ENCODE data around the gene LARP6.

LARP6 gene

DNA sequence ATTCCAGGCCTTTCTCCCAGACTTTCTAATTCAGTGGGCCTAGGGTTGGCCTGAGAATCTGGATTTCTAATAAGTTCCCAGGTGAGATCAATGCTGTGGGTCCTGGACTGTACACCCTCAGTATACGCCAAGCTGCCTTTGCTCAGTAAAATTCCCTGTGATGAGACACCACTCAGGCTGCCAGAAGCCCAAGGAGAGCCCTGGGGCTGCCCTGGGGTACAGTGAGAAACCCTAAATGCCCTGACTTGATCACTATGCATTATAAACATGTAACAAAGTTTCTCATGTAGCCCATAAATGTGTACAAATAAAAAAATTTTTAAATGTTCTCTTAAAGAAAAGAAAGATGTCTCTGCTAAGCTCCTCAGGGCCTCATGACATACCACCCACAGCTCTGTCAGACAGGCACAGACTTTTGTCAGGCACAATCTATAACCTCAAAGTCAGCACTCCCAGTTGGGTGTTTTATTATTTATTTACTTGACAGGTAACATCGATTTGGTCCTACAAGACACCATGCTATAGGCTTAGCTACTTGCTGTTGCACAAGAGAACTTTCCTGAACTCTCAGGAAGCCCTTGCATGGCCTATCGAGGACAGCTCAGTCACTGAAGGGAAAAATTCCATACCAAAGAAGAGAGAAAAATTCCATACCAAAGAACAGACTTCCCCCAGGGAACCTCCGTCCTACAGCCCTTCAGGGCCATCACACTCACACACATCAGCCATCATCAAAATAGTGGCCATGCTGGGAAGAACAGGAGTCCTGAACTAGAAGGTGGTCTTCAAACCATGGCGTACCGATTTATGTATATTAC, 22.7 kb downstream of the LARP6 start:
- Mint-ChIP-seq H3K36me3 (ENCODE audit: low read depth) (peaks cover 55% of the 10 kb centered on the region), H3K9me3 (no peaks in the 10 kb centered on the region), H3K4me1 (peaks cover 32% of the 10 kb centered on the region), H3K27ac (peak overlapping the region; percentile 49 to 67 (median 49)), H3K4me3 (no peak overlapping the region), H3K27me3 (ENCODE audit: low read depth) (no peaks in the 10 kb centered on the region)
- TF ChIP-seq, protein P1, sequence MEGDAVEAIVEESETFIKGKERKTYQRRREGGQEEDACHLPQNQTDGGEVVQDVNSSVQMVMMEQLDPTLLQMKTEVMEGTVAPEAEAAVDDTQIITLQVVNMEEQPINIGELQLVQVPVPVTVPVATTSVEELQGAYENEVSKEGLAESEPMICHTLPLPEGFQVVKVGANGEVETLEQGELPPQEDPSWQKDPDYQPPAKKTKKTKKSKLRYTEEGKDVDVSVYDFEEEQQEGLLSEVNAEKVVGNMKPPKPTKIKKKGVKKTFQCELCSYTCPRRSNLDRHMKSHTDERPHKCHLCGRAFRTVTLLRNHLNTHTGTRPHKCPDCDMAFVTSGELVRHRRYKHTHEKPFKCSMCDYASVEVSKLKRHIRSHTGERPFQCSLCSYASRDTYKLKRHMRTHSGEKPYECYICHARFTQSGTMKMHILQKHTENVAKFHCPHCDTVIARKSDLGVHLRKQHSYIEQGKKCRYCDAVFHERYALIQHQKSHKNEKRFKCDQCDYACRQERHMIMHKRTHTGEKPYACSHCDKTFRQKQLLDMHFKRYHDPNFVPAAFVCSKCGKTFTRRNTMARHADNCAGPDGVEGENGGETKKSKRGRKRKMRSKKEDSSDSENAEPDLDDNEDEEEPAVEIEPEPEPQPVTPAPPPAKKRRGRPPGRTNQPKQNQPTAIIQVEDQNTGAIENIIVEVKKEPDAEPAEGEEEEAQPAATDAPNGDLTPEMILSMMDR (IDR thresholded peaks at IDR 0.05; ENCODE audit: unreplicated experiment in 3 of 3) = no peak

DNA sequence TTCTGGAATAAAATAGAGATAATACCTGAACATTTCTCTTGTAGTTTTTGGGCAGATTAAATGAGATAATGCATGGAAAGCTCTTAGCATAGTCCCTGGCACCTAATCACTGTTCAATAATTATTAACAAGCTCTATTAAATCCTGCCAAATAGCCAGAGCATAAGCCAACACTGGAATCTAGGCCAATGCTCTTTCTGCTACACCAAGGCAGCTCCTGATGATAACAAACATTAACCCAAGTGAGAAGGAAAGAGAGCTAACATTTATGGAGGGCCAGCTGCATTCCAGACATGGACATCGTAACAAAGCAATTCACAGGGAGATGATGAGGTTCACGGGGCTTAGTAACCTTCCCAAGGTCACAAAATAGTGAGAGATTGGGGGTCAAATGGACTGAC, 23.3 kb downstream of the LARP6 start:
- H3K27ac Mint-ChIP-seq = peak overlapping the region; percentile 49 to 82 (median 67)
- H3K4me1 Mint-ChIP-seq = peaks cover 26% of the 10 kb centered on the region
- H3K36me3 Mint-ChIP-seq (ENCODE audit: low read depth) = peaks cover 48% of the 10 kb centered on the region
- H3K9me3 Mint-ChIP-seq = no peaks in the 10 kb centered on the region
- TF ChIP-seq, protein P1 (IDR thresholded peaks at IDR 0.05; ENCODE audit: unreplicated experiment in 3 of 3) = no peak
- no peak overlapping the region for H3K4me3 Mint-ChIP-seq
- H3K27me3 Mint-ChIP-seq (ENCODE audit: low read depth) = no peaks in the 10 kb centered on the region

DNA sequence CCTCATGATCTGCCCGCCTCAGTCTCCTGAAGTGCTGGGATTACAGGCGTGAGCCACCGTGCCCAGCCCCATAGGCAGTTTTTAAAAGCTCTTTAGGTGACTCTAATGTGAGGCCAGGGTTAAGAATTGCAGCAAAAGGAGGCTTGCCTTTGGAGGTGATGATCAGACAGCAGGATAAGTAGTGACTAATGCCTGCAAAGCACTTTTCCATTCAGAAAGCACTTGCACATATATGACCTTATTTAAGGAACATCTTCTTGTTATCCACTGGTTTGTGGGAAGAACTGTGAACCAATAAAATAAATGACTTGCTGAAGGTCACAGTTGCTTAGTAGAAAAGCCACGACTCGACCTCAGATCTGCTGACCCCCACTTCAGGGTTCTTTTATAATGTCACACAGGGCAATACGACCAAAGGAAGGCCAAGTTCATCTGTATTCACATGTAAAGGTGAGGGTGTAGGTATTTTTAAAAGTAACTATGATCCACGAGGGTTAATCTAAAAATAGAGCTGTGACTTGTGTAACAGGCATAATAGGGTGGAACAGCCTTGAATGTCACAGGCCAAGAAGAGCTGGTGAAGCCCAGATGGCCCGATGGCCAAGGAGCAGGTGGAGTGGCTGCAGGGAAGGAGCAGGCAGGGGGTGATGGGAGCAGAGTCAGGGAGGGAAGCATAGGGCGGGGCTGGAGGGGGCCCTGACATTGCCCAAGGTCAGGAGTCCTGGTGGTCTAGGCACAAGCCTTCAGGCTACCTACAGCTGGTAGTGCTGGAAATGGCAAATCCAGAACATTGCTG, 24.4 kb downstream of the LARP6 start:
- Mint-ChIP-seq H3K4me1 (peaks cover 25% of the 10 kb centered on the region), H3K36me3 (ENCODE audit: low read depth) (peaks cover 38% of the 10 kb centered on the region), H3K4me3 (no peak overlapping the region), H3K27ac (peak overlapping the region in 1 of 3 experiments; percentile 19), H3K27me3 (ENCODE audit: low read depth) (no peaks in the 10 kb centered on the region), H3K9me3 (no peaks in the 10 kb centered on the region)
- TF ChIP-seq, protein P1 (IDR thresholded peaks at IDR 0.05; ENCODE audit: unreplicated experiment in 3 of 3) = no peak

DNA sequence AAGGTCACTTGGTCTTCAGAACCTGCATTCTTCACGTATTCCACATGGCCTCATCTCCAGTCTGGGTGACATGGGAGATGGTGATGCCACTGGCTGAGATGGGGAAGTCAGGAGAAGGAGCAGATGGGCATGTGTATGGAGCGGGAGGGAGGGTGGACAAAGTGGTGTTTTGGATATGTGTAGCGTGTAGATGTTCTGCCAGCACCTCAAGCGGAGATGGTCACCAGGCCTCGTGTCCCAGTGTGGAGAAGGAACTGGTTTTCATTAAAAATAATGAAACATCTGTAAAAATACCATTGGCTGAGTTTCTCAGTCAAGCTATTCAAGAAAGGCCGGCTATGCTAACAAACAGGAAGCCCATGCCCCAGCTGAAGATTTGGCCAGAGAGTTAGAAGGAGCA, 26.2 kb downstream of the LARP6 start:
- no peaks in the 10 kb centered on the region for H3K9me3 Mint-ChIP-seq
- H3K4me3 Mint-ChIP-seq = no peak overlapping the region
- no peaks in the 10 kb centered on the region for H3K27me3 Mint-ChIP-seq (ENCODE audit: low read depth)
- no peak overlapping the region for H3K27ac Mint-ChIP-seq
- TF ChIP-seq, protein P1 (IDR thresholded peaks at IDR 0.05; ENCODE audit: unreplicated experiment in 3 of 3) = no peak
- peaks cover 22% of the 10 kb centered on the region for H3K4me1 Mint-ChIP-seq
- peaks cover 19% of the 10 kb centered on the region for H3K36me3 Mint-ChIP-seq (ENCODE audit: low read depth)

DNA sequence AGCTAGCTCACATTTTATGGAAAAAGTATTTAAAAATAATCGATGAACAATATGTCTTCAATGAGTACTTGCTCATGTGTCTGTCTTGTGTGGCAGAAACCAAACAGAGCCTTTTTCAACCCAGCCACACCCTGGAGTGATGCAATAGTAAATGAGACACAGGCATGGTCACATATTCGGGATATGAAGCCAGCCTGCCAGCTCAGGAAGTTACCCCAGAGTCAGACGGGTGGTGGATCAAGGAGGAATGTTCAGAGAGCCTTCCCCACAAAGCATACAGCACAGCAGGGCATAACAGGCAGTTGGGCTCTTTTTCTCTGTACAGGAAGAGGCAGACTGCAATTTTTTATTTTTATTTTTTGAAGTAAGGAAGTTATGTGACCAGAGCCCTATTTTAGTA, 27.3 kb downstream of the LARP6 start:
- no peaks in the 10 kb centered on the region for H3K9me3 Mint-ChIP-seq
- peaks cover 8% of the 10 kb centered on the region for H3K36me3 Mint-ChIP-seq (ENCODE audit: low read depth)
- no peaks in the 10 kb centered on the region for H3K27me3 Mint-ChIP-seq (ENCODE audit: low read depth)
- H3K4me3 Mint-ChIP-seq = no peak overlapping the region
- TF ChIP-seq, protein P1 (IDR thresholded peaks at IDR 0.05; ENCODE audit: unreplicated experiment in 3 of 3) = no peak
- no peak overlapping the region for H3K27ac Mint-ChIP-seq
- peaks cover 25% of the 10 kb centered on the region for H3K4me1 Mint-ChIP-seq

Data from nephron (organoid).